ENCODE results near the gene SELENOP. TPM values are rescaled to one million over a fixed set of nuclear protein-coding genes. Genes with fewer than 3 reads are reported as not detected.
A peak's percentile ranks its signal among the peaks of the same experiment; 100 is the strongest.

Gene SELENOP
- total and polyA plus RNA-seq, 9 of the 15 experiments (the other 6 are each of a cell fraction or from before 2014, with no cell fraction given): 3.2 to 6.3 (median 4.5) TPM

DNA sequence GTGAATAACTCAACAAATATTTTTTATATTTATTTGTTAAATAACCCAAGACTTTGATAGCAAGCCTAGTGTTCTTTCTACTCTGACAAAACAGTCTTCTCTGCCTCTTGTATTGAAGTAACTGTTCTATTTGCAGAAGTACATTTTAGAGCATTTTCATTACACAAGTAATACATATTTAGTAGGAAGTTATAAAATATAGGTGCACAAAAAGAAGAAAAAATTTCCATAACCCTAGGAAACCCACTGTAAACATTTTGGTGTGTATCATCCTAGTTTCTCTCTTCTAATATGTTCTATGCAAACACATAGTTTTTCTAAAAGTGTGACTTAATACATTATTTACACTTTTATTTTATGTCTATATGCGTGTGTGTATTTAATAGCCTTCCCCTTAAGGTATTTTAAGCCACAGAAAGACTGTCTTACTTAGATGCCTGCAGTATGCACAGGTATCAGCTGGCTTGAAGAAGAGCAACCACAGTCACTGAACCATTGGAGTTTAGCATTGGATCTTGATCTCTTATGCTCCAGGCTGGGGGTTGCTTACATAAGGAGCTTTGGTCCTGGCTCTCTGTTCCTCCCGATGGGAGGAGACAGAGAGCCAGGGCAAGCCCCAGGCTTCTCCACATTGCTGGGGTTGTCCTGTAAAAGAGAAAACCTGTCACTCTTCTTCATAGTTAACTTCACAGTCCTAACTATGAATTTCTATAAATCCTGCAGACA, 3.8 kb downstream of the SELENOP start:
- TF ChIP-seq FOXP1 (CRISPR knock-in tag; IDR thresholded peaks at IDR 0.05) (no peak), CTCF (IDR thresholded peaks at IDR 0.05 in 2 of 3, conservative IDR thresholded peaks at IDR 0.05 in 1 of 3; ENCODE audit: insufficient read depth in 2 of 3, low read depth in 1 of 3, low read length in 3 of 3) (peak in 2 of 3 experiments; percentile 15 to 29; a peak in 1 of 6 replicates), ZBTB34 (CRISPR knock-in tag; IDR thresholded peaks at IDR 0.05) (no peak), MCM7 (IDR thresholded peaks at IDR 0.05) (no peak), PRMT5 (CRISPR knock-in tag; IDR thresholded peaks at IDR 0.05) (no peak), NR3C1 (CRISPR knock-in tag; IDR thresholded peaks at IDR 0.05) (no peak), FUS (optimal IDR thresholded peaks at IDR 0.05; ENCODE audit: low read depth, low read length) (no peak), MEF2D (tag; conservative IDR thresholded peaks at IDR 0.05; ENCODE audit: low read depth) (no peak), RAD21 (CRISPR knock-in tag; conservative IDR thresholded peaks at IDR 0.05 in 1 of 2, IDR thresholded peaks at IDR 0.05 in 1 of 2) (peak in 1 of 2 experiments; percentile 41; a peak in 2 of 4 replicates), ZNF134 (CRISPR knock-in tag; conservative IDR thresholded peaks at IDR 0.05) (no peak), TAF7 (tag; IDR thresholded peaks at IDR 0.05) (no peak)
- TF ChIP-seq, protein P1, sequence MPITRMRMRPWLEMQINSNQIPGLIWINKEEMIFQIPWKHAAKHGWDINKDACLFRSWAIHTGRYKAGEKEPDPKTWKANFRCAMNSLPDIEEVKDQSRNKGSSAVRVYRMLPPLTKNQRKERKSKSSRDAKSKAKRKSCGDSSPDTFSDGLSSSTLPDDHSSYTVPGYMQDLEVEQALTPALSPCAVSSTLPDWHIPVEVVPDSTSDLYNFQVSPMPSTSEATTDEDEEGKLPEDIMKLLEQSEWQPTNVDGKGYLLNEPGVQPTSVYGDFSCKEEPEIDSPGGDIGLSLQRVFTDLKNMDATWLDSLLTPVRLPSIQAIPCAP (CRISPR knock-in tag; IDR thresholded peaks at IDR 0.05; ENCODE audit: borderline replicate concordance): no peak
- intact Hi-C loops (cut with micrococcal nuclease) (loop anchor here (5.0 kb wide), 1 partner anchor 79 kb away; no protein-coding TSS in a partner anchor), in situ Hi-C loops (cut with MboI) (no loop called here)
- DNase-seq (ENCODE audit: extremely low read depth in 1 of 4, low spot score in 3 of 4): peak in 2 of 4 experiments; percentile 22 to 32
- Histone ChIP-seq H3K27me3 (ENCODE audit: control insufficient read depth in 2 of 2, insufficient read depth in 2 of 2, low read length in 2 of 2) (no peaks in the 10 kb centered on the region), H2AFZ (ENCODE audit: low read depth, low read length) (no peak overlapping the region), H4K20me1 (replicated peaks; ENCODE audit: control insufficient read depth, insufficient read depth, low read length) (no peaks in the 10 kb centered on the region), H3K4me3 (no peak overlapping the region), H3K27ac (ENCODE audit: extremely low read depth, low read depth, low read length) (no peak overlapping the region), H3K4me1 (replicated peaks in 1 of 2; ENCODE audit: control insufficient read depth in 2 of 2, insufficient read depth in 2 of 2, low read length in 2 of 2) (no peaks in the 10 kb centered on the region; a peak in 1 of 5 replicates), H3K36me3 (ENCODE audit: control insufficient read depth, insufficient read depth, low read length) (no peaks in the 10 kb centered on the region), H3K4me2 (ENCODE audit: insufficient read depth, low read length) (no peak overlapping the region), H3K9ac (ENCODE audit: insufficient read depth in 1 of 2, low read depth in 2 of 2, low read length in 2 of 2) (no peak overlapping the region), H3K9me3 (replicated peaks; ENCODE audit: control insufficient read depth, insufficient read depth, low read depth, low read length) (no peaks in the 10 kb centered on the region), H3K9me1 (ENCODE audit: control insufficient read depth, insufficient read depth, low read length) (no peaks in the 10 kb centered on the region), H3K79me2 (ENCODE audit: control insufficient read depth, insufficient read depth, low read length) (no peaks in the 10 kb centered on the region)
- POLR2A ChIA-PET: interaction anchor here (1.0 kb wide), 1 partner anchor 63 kb away, joined by 3 read pairs; no protein-coding TSS in a partner anchor
- ATAC-seq: peak; percentile 71
- 19% methylated on average over 2 of the region's 2 CpGs for WGBS (ENCODE audit: insufficient coverage, low coverage, missing lambda C conversion rate)
- CTCF ChIA-PET (ENCODE audit: low intra/inter-chr PET ratio): interaction anchor here (0.6 kb wide), 1 partner anchor 298 kb away, joined by 3 read pairs; no protein-coding TSS in a partner anchor
- no peak for FAIRE-seq
- BruUV-seq (replicated peaks): no TSS peak

Data from K562 (cell line).